ENCODE measurements around the gene RASAL1. TPM values are rescaled to one million over a fixed set of nuclear protein-coding genes. Genes with fewer than 3 reads are reported as not detected.
"Not testable (repeated sequence)": the region's sequence is repeated elsewhere in the genome, so short reads cannot be mapped to it uniquely, and the experiment has no call there.

RASAL1 gene
- total RNA-seq, 4 donors from 2014 or later, result 0.85 to 4.4 (median 3.9) TPM

DNA sequence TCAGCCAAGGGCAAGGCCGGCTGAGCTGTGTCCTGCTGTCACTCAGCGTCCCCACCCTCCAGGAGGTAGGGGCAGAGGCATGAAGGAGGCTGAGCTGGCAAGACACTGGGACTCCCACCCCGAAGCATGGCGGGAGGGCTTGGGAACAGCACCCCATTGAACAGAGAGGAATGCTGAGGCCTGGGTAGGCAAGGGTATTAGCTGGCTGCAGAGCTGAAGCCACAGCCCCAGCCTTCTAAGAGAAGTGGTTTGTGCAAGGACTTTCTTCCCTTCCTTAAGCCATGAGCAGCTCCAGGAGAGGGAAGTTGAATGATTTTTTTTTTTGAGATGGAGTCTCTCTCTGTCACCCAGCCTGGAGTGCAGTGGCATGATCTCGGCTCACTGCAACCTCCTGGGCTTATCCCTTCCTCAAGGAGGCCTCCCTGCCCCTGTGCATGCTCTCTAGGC lies 7.3 kb upstream of the RASAL1 start:
- Histone ChIP-seq H3K4me1 (no peaks in the 10 kb centered on the region), H3K27ac (peak overlapping the region in 1 of 4 donors; percentile 41), H3K9me3 (no peaks in the 10 kb centered on the region), H3K27me3 (no peaks in the 10 kb centered on the region), H3K36me3 (no peaks in the 10 kb centered on the region), H3K4me3 (no peak overlapping the region)
- DNase-seq, result no peak
- TF ChIP-seq CTCF (IDR thresholded peaks at IDR 0.05), result no peak
- no peak for TF ChIP-seq POLR2A (IDR thresholded peaks at IDR 0.05)

GRCh38 chr12:113142173-113142885 lies 6.8 kb upstream of the RASAL1 start:
- DNase-seq, result peak in 2 of 3 donors; percentile 27 to 56
- H3K27me3 ChIP-seq, result no peaks in the 10 kb centered on the region
- peak overlapping the region in 2 of 4 donors; percentile 1 to 41 for H3K27ac ChIP-seq
- H3K4me3 ChIP-seq, result no peak overlapping the region
- TF ChIP-seq CTCF (IDR thresholded peaks at IDR 0.05) (no peak), POLR2A (IDR thresholded peaks at IDR 0.05) (no peak)
- H3K4me1 ChIP-seq, result no peaks in the 10 kb centered on the region
- H3K36me3 ChIP-seq, result no peaks in the 10 kb centered on the region
- no peaks in the 10 kb centered on the region for H3K9me3 ChIP-seq

GRCh38 chr12:113141716-113142115 lies 6.2 kb upstream of the RASAL1 start:
- H3K27me3 ChIP-seq, H3K9me3 ChIP-seq, H3K36me3 ChIP-seq, H3K4me1 ChIP-seq, DNase-seq, H3K4me3 ChIP-seq: not testable (repeated sequence)
- peak overlapping the region in 2 of 4 donors; percentile 1 to 41 for H3K27ac ChIP-seq

DNA sequence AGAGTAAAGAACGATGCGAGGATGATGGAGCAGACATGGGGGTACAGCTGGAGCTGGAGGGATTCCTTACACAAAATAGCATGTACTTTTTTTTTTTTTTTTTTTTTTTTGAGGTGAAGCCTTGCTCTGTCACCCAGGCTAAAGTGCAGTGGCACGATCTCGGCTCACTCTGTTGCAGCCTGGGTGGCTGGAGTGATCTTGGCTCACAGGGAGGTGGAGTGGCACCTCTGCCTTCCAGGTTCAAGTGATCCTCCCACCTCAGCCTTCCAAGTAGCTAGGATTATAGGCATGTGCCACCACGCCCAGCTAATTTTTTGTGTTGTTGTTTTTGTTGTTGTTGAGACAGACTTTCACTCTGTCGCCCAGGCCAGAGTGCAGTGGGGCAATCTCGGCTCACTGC lies 5.1 kb upstream of the RASAL1 start:
- peaks cover 0 to 9% (median under 1%) of the 10 kb centered on the region in 4 donors for H3K4me1 ChIP-seq
- no peaks in the 10 kb centered on the region for H3K9me3 ChIP-seq
- no peaks in the 10 kb centered on the region for H3K36me3 ChIP-seq
- H3K4me3 ChIP-seq, result no peak overlapping the region
- DNase-seq, result no peak
- H3K27ac ChIP-seq, result no peak overlapping the region
- no peak for TF ChIP-seq CTCF (IDR thresholded peaks at IDR 0.05)
- no peak for TF ChIP-seq POLR2A (IDR thresholded peaks at IDR 0.05)
- H3K27me3 ChIP-seq, result no peaks in the 10 kb centered on the region

GRCh38 chr12:113138826-113139225 lies 3.3 kb upstream of the RASAL1 start:
- Histone ChIP-seq H3K9me3 (no peaks in the 10 kb centered on the region), H3K36me3 (no peaks in the 10 kb centered on the region), H3K27me3 (no peaks in the 10 kb centered on the region), H3K4me3 (no peak overlapping the region), H3K27ac (no peak overlapping the region), H3K4me1 (peaks cover 0 to 18% (median 6%) of the 10 kb centered on the region in 4 donors)
- DNase-seq, result no peak
- TF ChIP-seq CTCF (IDR thresholded peaks at IDR 0.05) (no peak), POLR2A (IDR thresholded peaks at IDR 0.05) (no peak)

DNA sequence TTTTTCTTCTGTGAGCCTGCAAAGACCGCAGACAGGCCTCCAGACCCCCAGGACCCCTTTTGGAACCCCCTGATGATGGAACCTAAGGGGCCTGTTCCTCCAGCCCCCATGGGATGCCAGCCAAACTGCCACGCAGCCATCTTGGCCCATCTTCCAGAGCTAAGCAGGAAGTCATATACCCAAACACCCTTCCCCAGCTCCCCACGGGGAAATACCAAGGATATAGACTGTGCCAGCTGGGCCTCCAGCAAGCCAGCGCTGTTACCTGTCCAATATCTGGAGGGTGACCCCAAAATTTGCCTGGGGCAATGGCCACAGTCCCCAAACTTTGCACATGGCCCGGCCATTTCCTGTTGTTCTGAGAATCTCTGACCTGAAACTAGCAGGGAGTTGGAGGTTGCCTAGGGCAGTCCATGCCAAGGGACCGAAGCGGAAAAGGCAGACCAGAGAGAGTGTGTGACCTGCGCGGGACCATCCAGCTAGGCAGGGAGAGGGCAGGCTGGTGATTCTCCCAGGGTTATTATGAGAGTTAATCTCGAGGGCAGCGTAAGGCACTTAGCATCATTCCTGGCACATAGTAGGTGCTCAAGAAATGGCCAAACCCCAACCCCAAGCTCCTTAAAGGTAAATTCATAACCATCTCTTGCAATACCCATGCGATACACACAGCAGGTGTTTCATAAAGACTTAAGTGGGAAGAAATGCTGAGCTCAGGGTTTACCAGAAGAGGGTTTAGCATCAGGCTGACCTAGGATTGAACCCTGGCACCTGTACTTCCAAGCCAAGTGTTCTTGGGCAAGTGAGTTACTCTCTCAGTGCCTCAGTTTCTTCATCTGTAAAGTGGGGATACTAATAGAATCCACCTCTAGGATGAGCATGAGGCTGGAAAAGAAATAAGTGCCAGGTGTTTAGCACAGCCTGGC lies 2.6 kb upstream of the RASAL1 start:
- no peak for TF ChIP-seq POLR2A (IDR thresholded peaks at IDR 0.05)
- no peak for TF ChIP-seq CTCF (IDR thresholded peaks at IDR 0.05)
- no peaks in the 10 kb centered on the region for H3K27me3 ChIP-seq
- H3K4me3 ChIP-seq, result no peak overlapping the region
- no peaks in the 10 kb centered on the region for H3K36me3 ChIP-seq
- no peak for DNase-seq
- H3K9me3 ChIP-seq, result no peaks in the 10 kb centered on the region
- no peak overlapping the region for H3K27ac ChIP-seq
- H3K4me1 ChIP-seq, result peaks cover 0 to 18% (median 6%) of the 10 kb centered on the region in 4 donors

Measured in Peyer's patch (tissue), 4 donors.